GM08714 (cell line): ENCODE results near the gene FSTL4.

Source experiments
- H3K4me3 ChIP-seq: fragments of 200-500 bp; sonication (Bioruptor generic); 2 replicates; pipeline ENCODE4 v1.5.1; 2014; ENCODE audit warnings: mild to moderate bottlenecking, low read length, inconsistent platforms
- ZNF274 ChIP-seq: IDR thresholded peaks from 2 replicates; pipeline ENCODE4 v1.6.1; 2012; ENCODE audit warnings: mild to moderate bottlenecking, low read depth, low read length

FSTL4 gene

DNA sequence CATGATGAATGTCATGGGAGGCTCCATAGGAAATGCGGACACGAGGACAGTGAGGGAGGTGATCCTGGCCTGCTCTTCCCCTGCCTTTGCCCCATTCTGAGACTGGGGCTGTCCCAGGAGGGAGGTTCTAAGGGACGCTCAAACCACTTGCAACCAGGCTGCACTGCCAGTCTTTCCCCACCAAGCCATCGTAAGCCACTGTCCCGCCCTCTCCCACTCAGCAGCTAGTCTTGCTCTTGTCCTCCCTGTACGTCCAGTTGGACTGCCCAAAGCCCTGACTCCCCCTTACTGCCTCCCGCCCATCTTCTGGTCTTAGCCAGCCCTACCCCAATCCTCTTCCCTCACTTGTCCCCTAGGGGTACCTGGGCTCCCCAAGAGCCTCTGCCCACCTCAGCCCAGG, 115.7 kb downstream of the FSTL4 start:
- H3K4me3 ChIP-seq = no peak overlapping the region
- TF ChIP-seq ZNF274 = no peak

- H3K4me3 ChIP-seq = no peak overlapping the region
- no peak for TF ChIP-seq ZNF274
Measured at GRCh38 chr5:133494923-133495246, 117.5 kb downstream of the FSTL4 start.

- H3K4me3 ChIP-seq = no peak overlapping the region
- no peak for TF ChIP-seq ZNF274
Measured at GRCh38 chr5:133494232-133494922, 118.0 kb downstream of the FSTL4 start.

- no peak overlapping the region for H3K4me3 ChIP-seq
- TF ChIP-seq ZNF274 = no peak
Measured at GRCh38 chr5:133489632-133490031, 122.7 kb downstream of the FSTL4 start.

DNA sequence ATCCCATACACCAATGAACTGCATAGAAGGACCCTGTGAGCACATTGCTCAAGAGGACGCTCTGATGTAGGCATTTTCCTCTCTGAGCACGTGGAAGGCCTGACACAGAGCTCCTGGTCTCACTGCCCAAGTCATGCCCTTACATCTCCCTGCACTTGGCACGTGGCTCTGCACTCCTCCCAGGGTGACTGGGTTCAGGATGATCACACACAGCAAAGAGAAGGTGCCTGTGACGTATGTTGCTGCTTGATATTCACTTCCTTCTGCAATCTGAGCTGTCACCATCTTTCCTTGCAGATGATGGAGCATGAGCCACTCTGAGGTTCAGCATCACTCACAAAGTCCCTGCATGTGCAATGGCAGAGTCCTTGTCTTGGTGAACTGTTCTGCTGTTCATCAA, 125.2 kb downstream of the FSTL4 start:
- no peak overlapping the region for H3K4me3 ChIP-seq
- TF ChIP-seq ZNF274 = no peak

DNA sequence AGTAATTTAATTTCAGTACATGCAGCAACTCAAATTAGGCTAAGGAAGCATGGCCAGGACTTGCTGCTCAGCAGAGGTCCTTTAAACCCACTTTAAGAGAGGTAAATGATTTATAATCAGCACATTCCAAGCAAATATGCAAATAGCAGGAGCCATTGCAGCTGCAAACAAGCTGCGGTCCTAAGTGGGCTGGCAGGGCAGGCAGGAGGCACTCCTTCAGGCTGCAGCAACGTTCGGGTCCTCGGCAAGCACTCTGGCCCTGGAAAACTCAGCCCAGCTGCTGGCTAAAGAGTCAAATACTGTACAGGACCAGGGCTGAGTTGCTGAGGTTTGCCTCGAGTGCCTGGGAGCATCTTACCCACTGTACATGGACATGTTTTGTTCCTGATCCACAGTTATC, 126.9 kb downstream of the FSTL4 start:
- no peak for TF ChIP-seq ZNF274
- no peak overlapping the region for H3K4me3 ChIP-seq

GRCh38 chr5:133483406-133484090, 128.8 kb downstream of the FSTL4 start:
- TF ChIP-seq ZNF274 = no peak
- no peak overlapping the region for H3K4me3 ChIP-seq

DNA sequence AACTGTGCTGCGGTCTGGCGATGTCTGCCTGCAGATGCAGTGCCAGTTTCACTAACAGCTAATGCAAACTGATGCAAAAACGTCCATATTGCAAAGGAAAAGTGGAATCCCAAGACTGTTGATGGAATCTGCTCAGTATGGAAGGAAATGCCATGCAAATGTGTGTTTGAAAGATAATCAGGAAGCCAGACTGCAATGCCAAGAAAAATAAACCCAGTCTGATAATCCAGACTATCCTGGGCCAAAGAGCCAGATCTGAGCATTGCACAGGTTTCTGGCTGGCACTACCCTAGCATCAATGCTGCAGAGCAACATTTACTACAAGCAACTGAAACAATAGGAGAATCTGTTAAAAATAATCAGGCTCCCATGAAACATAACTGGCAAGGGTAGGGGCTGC, 130.3 kb downstream of the FSTL4 start:
- TF ChIP-seq ZNF274 = no peak
- H3K4me3 ChIP-seq = no peak overlapping the region

GRCh38 chr5:133480866-133481265, 131.5 kb downstream of the FSTL4 start:
- TF ChIP-seq ZNF274 = no peak
- no peak overlapping the region for H3K4me3 ChIP-seq

DNA sequence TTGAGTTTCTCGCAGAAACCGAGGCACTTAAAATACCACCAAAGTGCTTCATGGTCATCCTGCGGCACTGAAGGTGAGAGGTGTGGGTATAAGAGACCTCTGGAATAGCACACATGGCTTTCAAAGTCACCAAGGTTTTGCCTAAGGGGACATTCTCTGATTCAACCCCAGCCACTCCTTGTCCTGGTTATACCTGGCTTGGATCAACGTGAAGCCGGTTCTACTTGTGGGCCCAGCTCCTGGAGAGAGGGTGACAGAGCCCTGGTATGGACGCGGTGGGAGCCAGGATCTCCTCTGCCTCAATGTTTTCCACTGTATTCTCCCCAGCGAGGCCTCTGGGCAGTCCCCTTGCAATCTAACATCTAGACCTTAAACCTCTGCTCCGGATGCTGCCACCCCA, 132.0 kb downstream of the FSTL4 start:
- H3K4me3 ChIP-seq = no peak overlapping the region
- no peak for TF ChIP-seq ZNF274

DNA sequence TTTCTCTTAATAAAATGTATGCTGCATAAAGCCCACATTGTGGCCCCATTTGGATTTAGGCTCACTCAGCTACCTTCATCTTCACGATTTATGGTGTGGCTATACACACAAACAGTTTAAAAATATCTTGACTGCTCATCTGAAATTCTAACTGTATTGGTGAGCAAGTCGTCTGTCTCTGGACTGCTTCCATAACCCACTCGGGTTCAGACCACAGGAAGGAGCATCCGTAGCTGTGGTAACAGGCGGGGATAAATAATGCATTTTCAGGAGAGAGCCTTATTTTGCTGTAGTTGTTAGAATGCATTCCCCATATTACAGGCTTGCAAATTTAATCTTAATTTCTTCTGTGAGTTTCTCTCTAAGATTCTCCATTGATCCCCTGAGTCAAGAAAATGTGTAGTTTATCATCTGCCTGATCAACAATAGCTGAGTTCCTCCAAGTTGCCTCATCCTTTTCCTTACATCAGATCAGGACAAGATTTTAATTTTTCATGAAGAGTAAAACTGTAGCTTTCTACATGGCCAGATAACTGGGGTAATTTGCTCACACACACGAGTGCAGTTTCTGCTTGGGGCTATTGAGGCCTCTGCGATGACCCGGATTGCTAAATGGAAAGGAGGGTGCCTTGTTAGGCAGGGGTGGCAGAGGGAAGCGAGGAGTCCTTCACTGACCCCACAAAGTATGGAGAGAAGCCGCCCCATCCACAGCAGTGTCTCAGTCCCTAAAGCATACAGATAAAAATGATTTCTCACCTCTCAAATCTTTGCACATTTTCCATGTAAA, 133.9 kb downstream of the FSTL4 start:
- H3K4me3 ChIP-seq = no peak overlapping the region
- TF ChIP-seq ZNF274 = no peak

GRCh38 chr5:133475986-133476385, 136.4 kb downstream of the FSTL4 start:
- no peak for TF ChIP-seq ZNF274
- no peak overlapping the region for H3K4me3 ChIP-seq

- TF ChIP-seq ZNF274 = no peak
- no peak overlapping the region for H3K4me3 ChIP-seq
Measured at GRCh38 chr5:133474851-133475590, 137.3 kb downstream of the FSTL4 start.

DNA sequence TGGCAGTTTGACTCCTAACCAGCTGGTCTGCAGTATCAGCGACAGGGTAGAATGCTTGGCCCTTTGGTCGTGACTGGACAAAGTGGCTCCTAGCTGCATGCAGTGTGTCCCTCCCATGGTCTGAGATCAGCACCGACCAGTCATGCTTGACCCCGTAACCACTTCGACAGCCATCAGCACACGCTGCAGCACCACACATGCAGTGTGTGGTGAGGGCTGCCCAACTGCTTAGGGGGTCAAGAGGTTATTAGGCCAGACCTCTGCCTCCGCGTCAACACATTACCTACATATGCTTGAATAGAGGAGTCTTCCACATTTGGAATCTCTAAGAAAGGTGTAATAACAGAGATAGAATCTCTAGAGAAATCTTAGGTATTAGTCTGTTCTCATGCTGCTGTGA, 139.1 kb downstream of the FSTL4 start:
- no peak overlapping the region for H3K4me3 ChIP-seq
- no peak for TF ChIP-seq ZNF274
